ENCODE results near the gene CALY.

GRCh38 chr10:133339708-133340380, 3.1 kb upstream of the CALY start:
- TF ChIP-seq EP300 (IDR thresholded peaks at IDR 0.05; ENCODE audit: borderline replicate concordance) (no peak), CREB1 (IDR thresholded peaks at IDR 0.05; ENCODE audit: low read depth) (no peak)
